Measurements from ENCODE around the gene TRIM33.

DNA sequence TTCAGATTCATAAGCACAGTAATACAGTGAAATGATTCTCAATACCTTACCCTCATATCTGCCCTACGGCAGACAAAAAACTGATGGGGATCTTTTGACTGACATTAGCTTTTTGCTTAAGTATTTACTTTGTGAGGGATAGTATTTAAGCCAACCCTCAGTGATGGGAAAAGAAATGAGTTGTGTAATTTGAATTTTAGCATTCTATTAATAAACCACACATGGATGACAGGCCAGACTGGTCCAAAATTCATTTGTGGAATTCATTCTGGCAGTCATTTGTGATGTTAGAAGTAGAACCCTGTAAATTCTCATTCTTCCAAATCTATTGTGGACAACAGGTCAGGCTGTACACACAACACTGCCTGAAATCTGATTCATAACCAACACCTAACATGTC lies 14.9 kb downstream of the TRIM33 start:
- TF ChIP-seq, protein P1, sequence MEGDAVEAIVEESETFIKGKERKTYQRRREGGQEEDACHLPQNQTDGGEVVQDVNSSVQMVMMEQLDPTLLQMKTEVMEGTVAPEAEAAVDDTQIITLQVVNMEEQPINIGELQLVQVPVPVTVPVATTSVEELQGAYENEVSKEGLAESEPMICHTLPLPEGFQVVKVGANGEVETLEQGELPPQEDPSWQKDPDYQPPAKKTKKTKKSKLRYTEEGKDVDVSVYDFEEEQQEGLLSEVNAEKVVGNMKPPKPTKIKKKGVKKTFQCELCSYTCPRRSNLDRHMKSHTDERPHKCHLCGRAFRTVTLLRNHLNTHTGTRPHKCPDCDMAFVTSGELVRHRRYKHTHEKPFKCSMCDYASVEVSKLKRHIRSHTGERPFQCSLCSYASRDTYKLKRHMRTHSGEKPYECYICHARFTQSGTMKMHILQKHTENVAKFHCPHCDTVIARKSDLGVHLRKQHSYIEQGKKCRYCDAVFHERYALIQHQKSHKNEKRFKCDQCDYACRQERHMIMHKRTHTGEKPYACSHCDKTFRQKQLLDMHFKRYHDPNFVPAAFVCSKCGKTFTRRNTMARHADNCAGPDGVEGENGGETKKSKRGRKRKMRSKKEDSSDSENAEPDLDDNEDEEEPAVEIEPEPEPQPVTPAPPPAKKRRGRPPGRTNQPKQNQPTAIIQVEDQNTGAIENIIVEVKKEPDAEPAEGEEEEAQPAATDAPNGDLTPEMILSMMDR (IDR thresholded peaks at IDR 0.05; ENCODE audit: low read depth, low read length, poor library complexity, severe bottlenecking): no peak
- TF ChIP-seq EZH2phosphoT487 (IDR thresholded peaks at IDR 0.05; ENCODE audit: borderline replicate concordance, low read length): no peak

All from DOHH2 (cell line).